ENCODE measurements around the gene KRTAP5-4.
"Not testable (repeated sequence)": the region's sequence is repeated elsewhere in the genome, so short reads cannot be mapped to it uniquely, and the experiment has no call there.

Gene KRTAP5-4

DNA sequence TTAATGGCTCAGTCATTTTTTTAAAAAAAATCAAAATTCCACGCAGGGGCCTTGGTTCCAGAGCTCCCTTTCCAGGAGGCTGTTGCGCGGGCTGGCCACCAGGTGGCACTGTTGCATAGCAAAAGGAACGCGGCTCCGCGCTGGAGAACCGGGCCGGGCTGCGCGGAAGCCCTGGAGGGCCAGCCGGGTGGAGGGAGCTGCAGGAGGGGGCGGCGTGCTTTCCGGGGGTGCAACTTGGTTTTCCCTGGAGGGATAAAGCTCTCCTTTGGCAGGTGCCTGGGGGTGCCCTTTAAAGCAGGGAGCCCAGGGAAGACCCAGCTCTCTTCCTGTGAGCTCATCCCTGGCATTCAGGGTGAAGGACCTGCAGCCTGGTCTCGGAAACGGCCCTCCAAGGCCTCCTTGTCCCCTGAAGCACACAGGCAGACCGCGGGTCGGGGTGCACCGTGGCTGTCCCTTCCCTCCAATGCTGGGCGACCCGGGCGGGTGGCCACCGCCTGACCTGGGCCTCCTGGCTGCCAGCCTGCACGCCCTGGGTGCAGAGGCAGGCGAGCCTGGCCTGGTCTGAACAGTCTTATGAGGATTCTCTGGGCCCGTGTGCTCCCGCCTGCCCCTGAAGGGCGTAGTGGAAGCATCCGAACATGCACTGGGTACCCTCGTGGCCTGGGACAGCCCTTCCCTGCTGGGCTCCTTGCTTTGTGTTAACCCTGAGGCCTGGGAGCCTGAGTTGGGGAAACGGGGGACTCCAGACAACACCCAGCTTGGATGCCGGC lies 31.0 kb upstream of the KRTAP5-4 start:
- peak; percentile 90 for DNase-seq (ENCODE audit: low spot score)

DNA sequence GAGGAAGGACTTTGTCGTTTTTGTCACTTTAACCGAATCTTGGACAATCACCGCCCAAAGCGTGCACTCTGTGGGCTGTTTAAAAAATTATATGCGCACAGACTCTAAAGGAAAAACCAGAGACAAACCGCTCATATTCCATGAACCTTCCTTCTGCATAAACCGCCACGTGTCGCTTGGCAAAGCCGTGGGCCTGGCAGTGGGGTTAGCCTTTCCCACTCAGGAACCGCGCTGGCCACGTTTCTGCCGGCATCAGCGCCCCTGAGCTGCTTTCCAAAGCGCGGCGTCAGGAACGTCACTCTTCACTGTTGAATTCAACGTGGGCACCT lies 30.5 kb upstream of the KRTAP5-4 start:
- DNase-seq (ENCODE audit: low spot score), result no peak

DNA sequence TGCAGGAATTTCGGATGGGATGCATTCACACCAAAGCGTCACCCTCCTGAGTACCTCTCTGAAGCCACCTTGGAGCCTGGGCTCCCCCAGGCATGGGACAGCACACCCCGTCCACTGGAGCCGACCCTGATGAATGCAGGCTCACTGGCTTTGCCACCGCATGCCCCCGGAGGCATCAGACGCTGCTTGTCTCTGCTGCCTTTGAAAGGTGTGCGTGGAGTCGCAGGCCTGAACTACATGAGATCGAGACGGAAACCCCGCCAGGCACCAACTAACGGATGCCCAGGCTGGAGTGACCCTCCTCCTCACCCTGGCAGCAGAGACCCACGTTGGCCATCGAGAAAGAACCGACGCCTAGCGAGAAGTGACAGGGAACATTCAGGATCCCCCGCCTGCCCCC lies 30.1 kb upstream of the KRTAP5-4 start:
- DNase-seq (ENCODE audit: low spot score), result peak; percentile 45

DNA sequence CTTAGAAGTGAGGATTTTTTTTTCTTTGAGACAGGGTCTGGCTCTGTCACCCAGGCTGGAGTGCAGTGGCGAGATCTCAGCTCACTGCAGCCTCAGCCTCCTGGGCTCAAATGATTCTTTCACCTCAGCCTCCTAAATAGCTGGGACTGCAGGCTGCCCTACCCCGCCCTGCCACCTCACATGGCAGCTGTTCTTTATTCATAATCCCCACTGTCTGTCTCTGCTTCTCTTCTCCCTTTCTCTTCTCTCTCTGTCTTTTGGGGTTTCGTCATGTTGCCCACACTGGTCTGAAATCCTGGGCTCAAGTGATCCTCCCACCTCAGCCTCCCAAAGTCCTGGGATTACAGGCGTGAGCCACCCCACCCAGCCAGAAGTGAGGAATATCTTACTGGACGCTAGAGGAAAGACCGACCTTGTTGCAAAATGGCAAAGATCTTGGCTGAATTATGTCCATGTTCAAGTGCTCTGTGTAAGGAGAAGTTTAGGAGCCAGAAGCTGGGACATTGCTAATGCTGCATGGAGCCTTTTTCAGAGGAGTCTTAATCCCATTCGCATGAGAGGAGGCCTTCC lies 29.6 kb upstream of the KRTAP5-4 start:
- DNase-seq (ENCODE audit: low spot score), result no peak

DNA sequence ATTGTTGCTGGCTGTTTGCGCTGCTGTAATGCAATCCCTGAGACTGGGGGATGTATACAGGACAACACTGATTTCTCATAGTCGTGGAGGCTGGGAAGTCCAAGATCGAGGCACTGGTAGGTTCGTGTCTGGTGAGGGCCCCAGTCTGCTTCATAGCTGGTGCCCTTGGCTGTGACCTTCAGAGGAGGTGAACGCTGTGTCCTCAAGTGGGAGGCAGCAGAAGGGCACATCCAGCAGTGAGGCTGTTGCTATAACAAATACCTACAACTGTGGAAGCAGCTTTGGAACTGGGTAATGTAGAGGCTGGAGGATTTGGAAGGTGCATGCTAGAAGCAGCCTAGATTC lies 29.0 kb upstream of the KRTAP5-4 start:
- DNase-seq (ENCODE audit: low spot score), result peak; percentile 29

DNA sequence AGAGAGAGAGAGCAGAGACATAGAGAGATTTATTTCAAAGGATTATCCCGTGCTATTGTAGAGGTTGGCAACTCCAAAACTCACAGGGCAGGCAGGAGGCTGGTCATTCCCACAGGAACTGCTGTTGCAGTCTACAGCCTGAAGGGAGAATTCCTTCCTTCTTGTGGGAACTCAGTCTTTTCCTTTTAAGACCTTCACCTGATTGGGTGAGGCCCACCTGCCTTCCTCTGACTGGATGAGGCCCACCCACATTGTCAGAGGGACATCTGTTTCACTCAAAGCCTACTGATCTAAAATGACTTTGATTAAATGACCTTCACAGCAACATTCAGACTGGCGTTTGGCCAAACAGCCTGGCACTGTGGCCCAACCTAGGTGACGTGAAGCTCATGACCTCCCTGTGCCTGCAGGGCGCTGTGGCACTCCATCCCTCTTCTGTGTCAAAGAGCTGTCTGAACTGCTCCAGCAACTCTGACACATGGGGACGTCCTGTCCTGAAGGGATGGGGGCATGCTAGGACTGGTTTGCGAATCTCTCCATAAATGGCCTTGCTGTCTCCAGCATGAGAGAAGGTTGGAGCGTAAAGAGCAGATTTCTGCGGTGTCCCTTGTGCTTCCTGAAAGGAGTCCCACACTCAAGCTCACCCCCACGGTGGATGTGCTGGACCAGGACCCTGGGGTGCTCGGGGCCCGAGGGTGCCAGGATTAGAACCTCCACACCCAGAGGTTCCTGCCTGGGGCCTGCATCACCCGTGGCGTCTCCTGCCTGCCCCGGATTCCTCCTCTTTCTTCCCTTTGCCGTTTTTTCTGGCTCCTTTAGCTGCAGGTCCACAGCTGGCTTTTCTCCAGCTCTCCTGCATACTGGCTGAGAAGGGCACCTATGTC lies 28.3 kb upstream of the KRTAP5-4 start:
- DNase-seq (ENCODE audit: low spot score), result no peak

DNA sequence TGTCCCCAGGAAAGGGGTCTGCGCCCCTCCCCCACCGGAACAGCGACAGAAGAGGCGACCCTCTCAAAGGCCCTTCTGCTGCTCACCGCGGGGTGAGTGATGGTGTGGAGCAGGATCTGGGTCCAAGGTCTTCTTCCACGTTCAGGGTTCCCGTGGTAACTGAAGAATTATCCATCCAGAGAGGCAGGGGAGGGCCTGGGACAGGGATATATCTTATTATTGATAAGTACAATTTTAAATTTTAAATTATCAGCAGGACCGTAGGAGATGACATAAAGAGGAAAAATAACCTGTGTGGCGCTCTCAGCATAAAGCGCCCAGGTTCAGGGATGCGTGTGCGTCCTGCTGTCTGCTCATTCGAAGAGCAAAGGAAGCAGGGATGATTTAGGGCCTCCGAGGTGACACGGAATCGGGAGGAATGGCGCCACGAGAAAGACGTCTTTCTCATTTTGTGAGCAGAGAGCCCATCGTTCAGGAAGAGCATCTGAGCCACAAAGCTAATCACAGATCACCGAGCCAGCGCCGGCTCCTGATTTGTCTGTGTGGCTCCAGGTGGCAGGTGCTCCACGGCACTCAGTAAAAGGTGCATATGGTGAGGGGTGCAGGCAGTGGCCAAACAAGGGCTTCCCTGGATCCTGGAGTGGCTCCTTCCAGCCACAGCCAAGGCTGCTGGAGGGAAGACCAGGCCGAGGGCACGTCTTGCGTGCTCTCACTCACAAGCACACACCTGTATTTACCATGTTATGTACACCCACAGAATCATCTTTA lies 26.9 kb upstream of the KRTAP5-4 start:
- DNase-seq (ENCODE audit: low spot score), result no peak

DNA sequence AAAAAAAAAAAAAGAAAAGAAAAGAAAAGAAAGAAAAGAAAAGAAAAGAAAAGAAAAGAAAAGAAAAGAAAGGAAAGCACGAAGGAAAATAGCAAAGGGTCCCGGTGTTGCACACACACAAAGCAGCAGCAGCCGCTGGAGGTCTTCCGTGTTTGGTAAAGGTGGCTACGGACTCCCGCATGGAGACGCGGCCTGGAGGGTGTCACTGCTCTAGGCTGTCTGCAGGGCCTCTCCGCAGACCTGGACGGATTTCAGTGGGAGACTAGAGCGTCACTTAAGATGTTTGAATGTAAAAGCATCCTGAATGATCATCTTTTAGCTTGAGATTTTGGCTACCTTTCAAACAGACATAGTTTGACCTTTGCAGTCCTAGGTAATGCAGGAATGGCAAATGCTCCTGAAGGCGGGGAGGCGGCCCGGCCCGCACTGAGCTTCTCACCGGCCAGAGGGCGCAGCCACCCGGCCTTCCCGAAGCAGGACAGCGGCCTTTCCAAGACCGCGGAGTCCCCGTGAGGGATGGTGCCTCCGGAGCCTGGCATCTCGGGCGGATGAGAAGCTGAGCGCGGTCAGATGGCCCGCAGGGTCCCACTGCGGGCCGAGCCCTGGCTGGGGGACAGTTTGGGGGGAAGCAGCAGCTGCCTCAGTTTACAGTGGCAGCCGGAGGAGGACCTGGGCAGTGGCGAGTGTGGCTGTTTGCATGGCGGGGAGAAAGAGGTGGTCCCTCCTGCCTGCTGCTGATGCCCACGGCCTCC lies 26.1 kb upstream of the KRTAP5-4 start:
- DNase-seq (ENCODE audit: low spot score), result no peak

DNA sequence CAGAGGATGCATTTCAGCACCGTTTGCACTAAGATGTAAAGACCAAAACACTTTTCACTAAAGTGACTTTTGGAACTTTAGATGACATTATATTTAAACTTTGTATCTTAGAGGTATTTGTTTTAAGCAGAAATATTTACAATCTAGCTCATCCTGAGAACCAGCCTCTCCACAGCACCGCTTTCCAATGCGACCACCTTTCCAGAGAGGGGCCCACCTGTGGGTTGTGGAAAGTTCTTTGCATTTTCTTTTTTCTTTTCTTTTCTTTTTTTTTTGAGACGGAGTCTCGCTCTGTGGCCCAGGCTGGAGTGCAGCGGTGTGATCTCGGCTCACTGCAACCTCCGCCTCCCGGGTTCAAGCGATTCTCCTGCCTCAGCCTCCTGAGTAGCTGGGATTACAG lies 24.6 kb upstream of the KRTAP5-4 start:
- DNase-seq (ENCODE audit: low spot score), result not testable (repeated sequence)

DNA sequence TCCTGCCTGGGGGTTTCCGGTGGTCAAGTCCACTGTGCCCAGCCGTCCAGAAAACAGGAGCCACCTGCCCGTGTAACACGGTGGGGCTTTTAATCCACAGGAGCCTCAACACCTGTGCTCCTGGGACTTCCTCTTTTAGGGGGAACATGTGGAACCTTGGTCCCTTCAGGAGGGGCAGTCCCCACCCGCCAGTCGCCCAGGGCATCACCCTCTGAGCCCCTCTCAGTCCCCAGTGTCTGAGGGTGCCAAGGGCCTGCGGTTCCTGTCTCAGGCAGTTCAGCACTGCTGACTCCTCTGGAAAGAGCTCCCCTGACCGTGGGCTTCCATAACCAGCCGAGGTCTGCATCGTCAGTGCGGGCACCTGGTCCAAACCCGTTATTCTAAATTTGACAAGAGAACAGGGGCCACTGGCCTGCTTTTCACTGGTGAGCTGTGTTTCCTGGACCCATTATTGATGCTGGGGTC lies 23.5 kb upstream of the KRTAP5-4 start:
- no peak for DNase-seq (ENCODE audit: low spot score)

DNA sequence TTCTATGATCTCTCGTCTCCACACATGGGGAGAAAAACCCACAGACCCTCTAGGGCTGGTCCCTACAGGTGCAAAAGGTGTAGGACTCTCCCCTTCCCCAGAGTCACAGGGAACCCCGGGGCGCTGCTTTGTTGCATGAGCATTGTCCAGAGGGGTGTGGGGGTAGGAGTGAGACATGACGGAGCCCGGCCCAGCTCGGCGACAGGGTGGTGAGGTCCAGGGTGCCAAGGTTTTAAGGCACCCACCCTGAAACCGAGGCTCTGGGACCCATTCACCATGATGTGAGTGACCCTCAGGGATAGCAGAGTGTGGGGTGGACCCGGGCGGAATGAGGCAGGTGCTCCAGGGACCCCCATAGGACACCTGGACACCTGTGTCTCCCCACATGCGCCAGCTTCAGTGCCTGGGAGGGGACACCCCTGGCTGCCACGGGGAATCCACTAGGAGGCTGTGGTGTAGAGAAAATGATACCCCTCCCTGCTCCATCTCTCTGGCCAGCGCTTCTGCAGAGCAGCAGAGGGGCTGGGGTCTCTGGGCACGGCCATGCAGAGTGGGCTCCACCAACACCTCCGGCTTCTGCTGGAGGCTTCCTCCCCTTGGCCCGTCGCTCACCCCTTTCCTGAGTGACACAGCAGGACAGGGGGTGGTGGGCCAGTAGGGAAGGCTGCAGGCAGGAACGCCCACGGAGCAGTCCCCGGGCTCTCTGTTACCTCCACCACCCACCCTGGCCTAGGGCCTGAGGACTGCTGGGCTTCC lies 22.8 kb upstream of the KRTAP5-4 start:
- no peak for DNase-seq (ENCODE audit: low spot score)

DNA sequence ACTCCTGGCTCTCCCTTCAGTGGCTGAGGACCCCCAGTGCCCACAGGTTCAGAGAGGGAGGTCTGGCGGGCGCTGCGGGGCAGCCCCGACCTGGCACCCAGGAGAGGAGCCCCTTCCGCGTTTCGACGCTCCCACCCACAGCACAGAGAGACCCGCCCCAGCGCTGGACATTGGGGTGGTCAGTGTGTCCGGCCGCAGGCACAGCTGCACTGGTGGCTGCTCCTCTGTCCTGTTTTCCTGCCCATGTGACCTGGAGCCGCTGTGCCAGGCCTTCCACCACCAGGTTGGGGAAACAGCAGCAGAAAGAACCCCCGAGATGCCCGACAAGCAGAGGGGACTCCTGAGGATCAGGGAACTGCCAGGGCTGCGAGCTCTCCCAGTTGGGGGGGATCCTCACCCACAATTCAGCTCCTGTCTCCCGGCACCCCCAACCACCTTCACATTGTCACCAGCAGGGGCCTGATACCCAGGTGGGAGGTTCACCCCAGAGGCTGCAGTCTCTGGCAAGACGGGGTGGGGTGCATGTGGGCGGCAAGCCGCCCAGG lies 21.3 kb upstream of the KRTAP5-4 start:
- DNase-seq (ENCODE audit: low spot score), result no peak

DNA sequence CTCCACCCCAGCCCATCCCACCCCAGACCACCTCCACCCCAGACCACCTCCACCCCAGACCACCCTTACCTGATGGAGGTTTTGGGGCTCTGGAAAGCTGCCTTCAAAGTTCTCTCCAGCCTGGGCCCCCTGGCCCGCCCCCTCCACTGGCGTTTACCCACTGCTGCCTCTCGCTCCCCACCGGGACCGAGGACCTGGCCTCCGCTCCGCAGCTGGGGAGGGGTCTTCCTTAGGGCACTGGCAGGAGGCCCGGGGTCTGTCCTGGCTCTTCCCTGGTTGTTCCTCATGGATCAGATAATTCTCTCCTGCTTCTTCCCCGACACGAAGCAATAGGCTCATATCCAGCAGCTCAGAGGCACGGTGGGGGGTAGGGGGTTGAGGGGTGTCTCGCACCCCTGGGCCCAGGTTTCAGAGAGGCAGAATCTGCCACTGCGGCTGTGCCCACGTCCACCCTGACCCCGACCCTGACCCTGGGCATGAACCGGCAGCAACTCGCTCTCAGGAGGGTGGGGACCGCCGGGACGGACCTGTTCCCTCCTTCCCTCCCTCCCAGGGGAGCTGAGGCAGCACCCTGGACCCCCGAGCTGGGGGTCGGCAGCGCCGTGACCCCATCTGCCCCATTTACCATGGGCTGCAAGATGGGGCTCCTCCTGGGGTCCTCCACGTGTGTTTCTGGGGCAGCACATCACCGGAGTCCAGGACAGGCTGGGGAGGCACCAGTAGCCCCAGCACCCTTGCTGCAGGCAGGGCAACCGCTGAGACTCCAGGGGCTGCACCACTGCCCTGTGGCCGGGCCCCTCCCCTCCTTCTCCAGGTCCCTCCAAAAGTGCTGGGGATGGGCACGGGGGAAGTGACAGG lies 20.6 kb upstream of the KRTAP5-4 start:
- DNase-seq (ENCODE audit: low spot score), result no peak

DNA sequence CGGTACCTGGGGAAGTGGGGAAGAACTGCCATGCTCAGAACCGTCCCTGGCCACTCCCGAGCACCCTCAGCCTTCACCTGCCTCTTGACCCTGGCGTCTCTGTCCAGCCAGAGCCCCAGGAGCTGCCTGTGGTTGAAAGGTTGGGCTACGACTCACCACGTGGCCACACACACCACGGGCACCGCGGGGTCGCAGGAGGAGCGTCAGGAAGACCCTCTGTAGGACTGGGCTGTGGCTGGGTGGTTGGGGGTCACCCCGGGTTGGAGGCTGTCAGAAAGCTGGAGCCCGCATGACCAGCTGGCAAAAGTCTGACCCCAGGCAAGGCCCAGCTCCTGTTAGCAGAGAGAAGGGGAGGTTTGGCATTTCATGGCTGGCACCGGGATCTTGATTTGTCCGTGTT lies 19.2 kb upstream of the KRTAP5-4 start:
- no peak for DNase-seq (ENCODE audit: low spot score)

DNA sequence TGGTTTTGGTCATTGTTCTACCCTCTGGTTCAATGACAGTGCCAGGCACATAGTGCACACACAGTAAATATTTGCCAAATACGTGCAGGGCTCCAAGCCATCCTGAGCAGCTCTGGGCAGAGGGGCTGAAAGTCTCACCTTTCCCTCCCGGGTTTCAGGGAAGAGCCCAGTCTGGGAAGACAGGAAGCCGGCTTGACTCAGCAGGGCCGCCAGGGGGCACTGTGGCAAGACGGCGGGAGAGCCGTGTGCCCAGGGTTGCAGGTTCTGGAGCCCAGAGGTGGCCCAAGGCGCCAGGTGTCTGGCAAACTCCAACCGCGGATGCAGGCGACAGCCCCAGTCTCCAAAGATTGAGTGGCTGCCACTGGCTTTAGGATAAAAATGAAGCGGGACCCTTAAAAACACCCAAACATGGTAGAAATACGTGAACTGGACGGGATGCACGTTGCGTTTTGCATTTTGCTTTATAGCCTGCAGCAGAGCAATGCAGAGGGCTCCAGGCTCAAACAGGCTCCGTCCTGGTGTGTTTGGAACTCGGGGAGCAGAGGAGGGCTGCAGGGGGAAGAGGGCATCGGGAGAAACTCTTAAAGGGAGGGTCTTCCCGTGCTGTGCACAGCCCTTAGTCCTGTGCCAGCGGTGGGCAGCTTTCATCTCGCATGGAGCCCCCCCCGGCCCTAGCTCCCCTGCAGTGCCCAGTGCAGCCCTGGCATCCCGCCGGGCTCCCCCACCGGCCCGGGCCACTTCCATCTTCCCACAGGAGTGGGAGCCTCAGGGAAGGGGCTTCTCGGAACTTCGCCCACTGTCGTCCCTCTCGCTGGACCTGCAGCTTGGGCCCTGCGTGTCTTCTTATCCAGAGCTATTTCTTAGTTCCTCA lies 18.4 kb upstream of the KRTAP5-4 start:
- DNase-seq (ENCODE audit: low spot score), result peak; percentile 80

DNA sequence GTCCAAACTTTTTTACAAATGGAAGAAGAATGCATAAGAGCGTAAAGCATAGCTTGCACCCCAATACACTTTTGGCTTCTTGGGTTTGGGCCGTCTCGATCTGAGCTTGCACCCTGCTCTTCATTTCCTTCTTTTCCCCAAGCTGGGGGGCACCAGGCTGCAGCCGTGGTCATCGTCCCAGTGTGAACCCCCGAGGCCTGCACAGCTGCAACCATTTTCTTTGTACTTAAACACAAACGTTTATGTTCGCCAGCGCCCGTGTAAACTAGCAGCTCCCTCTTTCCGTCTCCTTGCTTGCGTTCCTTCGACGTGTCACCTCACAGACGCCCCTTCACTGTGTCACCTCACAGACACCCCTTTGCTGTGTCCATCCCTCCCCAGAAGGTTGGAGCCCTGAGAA lies 17.7 kb upstream of the KRTAP5-4 start:
- DNase-seq (ENCODE audit: low spot score), result no peak

DNA sequence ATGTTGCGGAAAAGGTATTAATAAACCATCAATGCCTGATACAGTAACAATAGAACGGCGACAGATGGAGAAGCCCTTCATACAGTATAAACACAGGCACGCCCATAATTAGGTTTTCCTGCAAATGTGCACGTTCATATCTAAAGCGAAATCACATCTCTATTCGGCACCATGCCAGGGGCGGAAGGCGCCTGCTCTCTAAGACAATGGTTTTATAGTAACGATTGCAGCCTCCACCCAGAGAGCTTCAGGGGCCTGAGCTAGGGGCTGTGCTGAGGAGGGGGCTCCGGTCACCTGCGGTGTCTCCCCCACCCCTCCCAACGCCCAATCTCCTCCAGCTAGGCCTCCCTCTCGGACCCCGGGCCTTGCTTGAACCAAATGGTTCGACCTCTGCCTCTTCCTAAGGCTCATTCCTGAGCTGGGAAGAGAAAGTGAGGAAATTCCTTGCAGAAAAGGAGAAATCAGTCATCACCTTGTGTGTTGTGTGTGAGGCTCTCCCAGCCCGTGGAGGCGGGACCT lies 17.2 kb upstream of the KRTAP5-4 start:
- DNase-seq (ENCODE audit: low spot score), result no peak

DNA sequence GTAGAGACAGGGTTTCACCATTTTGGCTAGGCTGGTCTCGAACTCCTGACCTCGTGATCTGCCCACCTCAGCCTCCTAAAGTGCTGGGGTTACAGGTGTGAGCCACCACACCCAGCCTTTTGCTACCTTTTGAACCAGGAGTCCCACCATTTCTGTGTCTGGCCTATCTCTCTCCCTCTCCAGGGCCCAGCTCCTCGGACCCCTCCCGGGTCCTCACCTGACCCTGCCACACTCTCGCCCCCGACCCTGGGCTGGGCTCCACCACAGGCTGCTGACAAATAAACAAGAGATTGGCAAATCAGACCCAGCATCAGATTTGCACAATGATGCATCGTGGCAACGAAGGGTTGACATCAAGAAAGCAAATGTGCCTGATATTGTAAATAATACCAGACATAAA lies 16.4 kb upstream of the KRTAP5-4 start:
- no peak for DNase-seq (ENCODE audit: low spot score)

Data from ecto neural progenitor cell (in vitro differentiated cells).